ENCODE data around the gene GBE1.

- TF ChIP-seq CTCF (conservative IDR thresholded peaks at IDR 0.05; ENCODE audit: low read length) (no peak), EZH2phosphoT487 (IDR thresholded peaks at IDR 0.05; ENCODE audit: borderline replicate concordance) (no peak)
Measured at GRCh38 chr3:81451140-81451539, 310.3 kb downstream of the GBE1 start.

Measured in Loucy (cell line).